Activated CD4-positive, alpha-beta T cell treated with anti-CD3 and anti-CD28 coated beads for 36 hours (primary cell): Measurements from ENCODE around the gene PTPRH. TPM values are rescaled to one million over a fixed set of nuclear protein-coding genes. Genes with fewer than 3 reads are reported as not detected.

Experiments
- ATAC-seq: fragments of 200-7000 bp; cut with Tn5 transposase; one replicate; pipeline ENCODE4 v1.10.0; 2021; ENCODE audit warnings: mild to moderate bottlenecking, moderate library complexity
- CTCF ChIA-PET: fragments of 350-600 bp; sonication (Branson Sonifier 250); formaldehyde crosslinking; loops from one replicate; lab custom pipeline; 2021; ENCODE audit warnings: antibody characterized with exemption; lab: Charles Lee
- POLR2A ChIA-PET: fragments of 350-600 bp; sonication (Branson Sonifier 250); formaldehyde crosslinking; loops from one replicate; lab custom pipeline; 2021; ENCODE audit warnings: antibody characterized with exemption, inconsistent platforms; lab: Charles Lee
- DNase-seq: peaks from one replicate; pipeline ENCODE4 v3.0.0-alpha.2; 2020
- H3K27ac Mint-ChIP-seq: one replicate; pipeline ENCODE4 v1.8.0; 2021; ENCODE audit warnings: mixed read lengths
- H3K27me3 Mint-ChIP-seq: one replicate; pipeline ENCODE4 v1.8.0; 2021; ENCODE audit warnings: mixed read lengths
- H3K36me3 Mint-ChIP-seq: one replicate; pipeline ENCODE4 v1.8.0; 2021; ENCODE audit warnings: low read depth, mixed read lengths
- H3K4me1 Mint-ChIP-seq: one replicate; pipeline ENCODE4 v1.8.0; 2021; ENCODE audit warnings: mixed read lengths
- H3K4me3 Mint-ChIP-seq: one replicate; pipeline ENCODE4 v1.8.0; 2021; ENCODE audit warnings: mild to moderate bottlenecking, moderate library complexity, mixed read lengths
- H3K9me3 Mint-ChIP-seq: one replicate; pipeline ENCODE4 v1.8.0; 2021; ENCODE audit warnings: low read depth, mixed read lengths
- intact Hi-C, 2 experiments: fragments of 100-400 bp; cut with DNase I in 1 of 2; cut with micrococcal nuclease in 1 of 2; formaldehyde crosslinking; loops; one replicate each; pipeline versions ENCODE4 v1.14.2 to v1.15.1; 2022 to 2024; cut with DNase I, micrococcal nuclease
- total RNA-seq, 2 experiments: library from RNA; stranded (reverse); gene quantifications; one replicate each; pipeline ENCODE4 v1.2.3, GENCODE V29; 2021

The PTPRH gene, protein sequence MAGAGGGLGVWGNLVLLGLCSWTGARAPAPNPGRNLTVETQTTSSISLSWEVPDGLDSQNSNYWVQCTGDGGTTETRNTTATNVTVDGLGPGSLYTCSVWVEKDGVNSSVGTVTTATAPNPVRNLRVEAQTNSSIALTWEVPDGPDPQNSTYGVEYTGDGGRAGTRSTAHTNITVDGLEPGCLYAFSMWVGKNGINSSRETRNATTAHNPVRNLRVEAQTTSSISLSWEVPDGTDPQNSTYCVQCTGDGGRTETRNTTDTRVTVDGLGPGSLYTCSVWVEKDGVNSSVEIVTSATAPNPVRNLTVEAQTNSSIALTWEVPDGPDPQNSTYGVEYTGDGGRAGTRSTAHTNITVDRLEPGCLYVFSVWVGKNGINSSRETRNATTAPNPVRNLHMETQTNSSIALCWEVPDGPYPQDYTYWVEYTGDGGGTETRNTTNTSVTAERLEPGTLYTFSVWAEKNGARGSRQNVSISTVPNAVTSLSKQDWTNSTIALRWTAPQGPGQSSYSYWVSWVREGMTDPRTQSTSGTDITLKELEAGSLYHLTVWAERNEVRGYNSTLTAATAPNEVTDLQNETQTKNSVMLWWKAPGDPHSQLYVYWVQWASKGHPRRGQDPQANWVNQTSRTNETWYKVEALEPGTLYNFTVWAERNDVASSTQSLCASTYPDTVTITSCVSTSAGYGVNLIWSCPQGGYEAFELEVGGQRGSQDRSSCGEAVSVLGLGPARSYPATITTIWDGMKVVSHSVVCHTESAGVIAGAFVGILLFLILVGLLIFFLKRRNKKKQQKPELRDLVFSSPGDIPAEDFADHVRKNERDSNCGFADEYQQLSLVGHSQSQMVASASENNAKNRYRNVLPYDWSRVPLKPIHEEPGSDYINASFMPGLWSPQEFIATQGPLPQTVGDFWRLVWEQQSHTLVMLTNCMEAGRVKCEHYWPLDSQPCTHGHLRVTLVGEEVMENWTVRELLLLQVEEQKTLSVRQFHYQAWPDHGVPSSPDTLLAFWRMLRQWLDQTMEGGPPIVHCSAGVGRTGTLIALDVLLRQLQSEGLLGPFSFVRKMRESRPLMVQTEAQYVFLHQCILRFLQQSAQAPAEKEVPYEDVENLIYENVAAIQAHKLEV
- total RNA-seq: not detected

- ChIA-PET CTCF (no interaction called here), POLR2A (interaction anchor here (0.5 kb wide), 1 partner anchor 16 kb away, joined by 4 read pairs; no protein-coding TSS in a partner anchor)
- no peak for ATAC-seq
- Mint-ChIP-seq H3K36me3 (peaks cover 3% of the 10 kb centered on the region), H3K4me3 (no peak within 1 kb of the TSS), H3K4me1 (peaks cover 2% of the 10 kb centered on the region), H3K9me3 (peaks cover 5% of the 10 kb centered on the region), H3K27ac (no peak within 1 kb of the TSS), H3K27me3 (peaks cover 26% of the 10 kb centered on the region)
- intact Hi-C loops: no loop called here
- no peak for DNase-seq
Observed at GRCh38 chr19:55208880-55209692, at the start of gene PTPRH. Gene PTPRH, minus strand, starts transcription at chr19:55209501. Its CDS starts 68 bp downstream, at chr19:55209433.

DNA sequence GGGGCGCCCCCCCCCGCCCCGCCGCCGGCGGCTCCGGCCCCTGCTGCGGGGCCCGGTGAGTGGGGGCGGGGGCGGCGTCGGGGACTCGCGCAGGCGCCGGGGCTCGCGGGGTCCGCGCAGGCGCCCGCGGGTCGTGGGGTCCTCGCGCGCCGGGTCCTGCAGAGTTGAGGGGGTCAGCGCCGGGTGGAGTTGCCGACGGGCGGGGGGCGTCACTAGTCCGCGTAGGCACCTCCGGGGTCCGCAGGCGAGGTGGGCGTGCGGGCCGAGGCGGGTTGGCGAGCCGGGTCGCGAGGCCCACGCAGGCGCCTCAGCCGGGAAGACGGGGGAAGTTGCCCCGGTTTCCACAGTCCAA, 49.2 kb upstream of the PTPRH start:
- intact Hi-C loops: loop anchor here (2.0 to 10.0 kb wide), 10 partner anchors 42 to 1056 kb away; partner anchors contain the start of genes ZNF580 (in 2 of the 2), ZNF581 (in 2 of the 2), KMT5C (in 1 of the 2) and RPS9 (in 1 of the 2)
- Mint-ChIP-seq H3K9me3 (no peaks in the 10 kb centered on the region), H3K27me3 (no peaks in the 10 kb centered on the region), H3K4me3 (peak overlapping the region; percentile 95), H3K4me1 (peaks cover 25% of the 10 kb centered on the region), H3K36me3 (peaks cover 43% of the 10 kb centered on the region), H3K27ac (no peak overlapping the region)
- ATAC-seq: no peak
- peak; percentile 65 for DNase-seq
- POLR2A ChIA-PET: interaction anchor here (1.4 to 1.8 kb wide), 2 partner anchors 22 to 126 kb away, joined by 6 to 10 read pairs; partner anchors contain the start of genes HSPBP1 and TMEM238
- CTCF ChIA-PET: interaction anchor here (0.6 to 0.9 kb wide), 2 partner anchors 22 to 245 kb away, joined by 3 read pairs; partner anchors contain the start of gene HSPBP1

DNA sequence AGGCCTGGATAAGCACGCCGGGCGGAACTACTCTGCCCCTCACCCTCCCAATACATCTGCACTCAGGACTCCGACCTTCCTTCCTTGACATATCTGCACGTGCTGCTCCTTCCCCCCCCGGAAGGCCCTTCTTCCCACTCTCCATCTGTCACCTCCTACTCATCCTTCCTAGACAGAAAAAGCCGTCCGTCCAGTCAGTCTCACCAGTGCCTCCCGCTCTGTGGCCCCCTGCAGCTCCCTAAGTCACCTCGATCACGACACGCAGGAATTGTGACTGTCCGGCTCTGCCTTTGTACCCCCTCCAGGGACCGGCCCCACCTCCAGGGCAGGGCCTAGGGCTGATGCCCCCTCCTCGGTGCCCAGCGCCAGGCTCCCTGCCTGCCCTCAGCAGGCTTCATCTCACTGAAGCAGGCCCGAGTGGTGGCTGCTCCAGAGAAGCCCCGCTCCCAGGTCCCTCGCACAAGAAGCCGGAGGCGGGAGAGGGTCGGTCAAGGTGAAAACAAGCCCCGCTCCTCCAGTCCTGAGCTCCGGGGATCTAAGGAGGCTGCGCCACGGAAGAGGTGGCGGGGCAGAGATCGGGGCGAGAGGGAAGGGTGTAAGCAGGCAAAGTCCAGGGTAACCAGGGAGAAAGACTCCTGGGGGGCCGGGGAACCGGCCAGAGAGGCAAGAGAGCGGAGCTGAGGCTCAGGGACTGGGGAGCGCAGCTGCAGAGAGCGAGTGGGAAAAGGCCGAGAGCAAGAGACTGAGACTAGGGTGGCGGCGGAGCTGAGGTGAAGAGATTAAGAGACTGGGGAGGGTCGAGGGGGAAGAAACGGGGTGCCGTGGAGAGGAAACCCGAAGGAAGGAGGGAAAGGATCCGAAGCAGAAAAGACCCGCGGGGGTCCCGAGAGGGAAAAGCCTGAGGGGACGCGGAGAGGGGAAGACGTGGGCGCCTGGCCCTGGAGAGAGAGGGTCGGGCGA, 48.4 kb upstream of the PTPRH start:
- intact Hi-C loops: loop anchor here (2.0 to 10.0 kb wide), 10 partner anchors 41 to 1057 kb away; partner anchors contain the start of genes ZNF580 (in 2 of the 2), ZNF581 (in 2 of the 2), KMT5C (in 1 of the 2) and RPS9 (in 1 of the 2)
- H3K36me3 Mint-ChIP-seq: peaks cover 46% of the 10 kb centered on the region
- no peaks in the 10 kb centered on the region for H3K27me3 Mint-ChIP-seq
- ATAC-seq (no peak), DNase-seq (peak; percentile 55)
- CTCF ChIA-PET: interaction anchor here (0.6 to 0.7 kb wide), 2 partner anchors 22 to 213 kb away, joined by 3 read pairs; partner anchors contain the start of gene HSPBP1
- peaks cover 32% of the 10 kb centered on the region for H3K4me1 Mint-ChIP-seq
- H3K27ac Mint-ChIP-seq: peak overlapping the region; percentile 98
- POLR2A ChIA-PET: interaction anchor here (0.6 to 1.5 kb wide), 3 partner anchors 22 to 240 kb away, joined by 3 to 6 read pairs (median 3); partner anchors contain the start of gene KMT5C
- peak overlapping the region; percentile 95 for H3K4me3 Mint-ChIP-seq
- no peaks in the 10 kb centered on the region for H3K9me3 Mint-ChIP-seq

DNA sequence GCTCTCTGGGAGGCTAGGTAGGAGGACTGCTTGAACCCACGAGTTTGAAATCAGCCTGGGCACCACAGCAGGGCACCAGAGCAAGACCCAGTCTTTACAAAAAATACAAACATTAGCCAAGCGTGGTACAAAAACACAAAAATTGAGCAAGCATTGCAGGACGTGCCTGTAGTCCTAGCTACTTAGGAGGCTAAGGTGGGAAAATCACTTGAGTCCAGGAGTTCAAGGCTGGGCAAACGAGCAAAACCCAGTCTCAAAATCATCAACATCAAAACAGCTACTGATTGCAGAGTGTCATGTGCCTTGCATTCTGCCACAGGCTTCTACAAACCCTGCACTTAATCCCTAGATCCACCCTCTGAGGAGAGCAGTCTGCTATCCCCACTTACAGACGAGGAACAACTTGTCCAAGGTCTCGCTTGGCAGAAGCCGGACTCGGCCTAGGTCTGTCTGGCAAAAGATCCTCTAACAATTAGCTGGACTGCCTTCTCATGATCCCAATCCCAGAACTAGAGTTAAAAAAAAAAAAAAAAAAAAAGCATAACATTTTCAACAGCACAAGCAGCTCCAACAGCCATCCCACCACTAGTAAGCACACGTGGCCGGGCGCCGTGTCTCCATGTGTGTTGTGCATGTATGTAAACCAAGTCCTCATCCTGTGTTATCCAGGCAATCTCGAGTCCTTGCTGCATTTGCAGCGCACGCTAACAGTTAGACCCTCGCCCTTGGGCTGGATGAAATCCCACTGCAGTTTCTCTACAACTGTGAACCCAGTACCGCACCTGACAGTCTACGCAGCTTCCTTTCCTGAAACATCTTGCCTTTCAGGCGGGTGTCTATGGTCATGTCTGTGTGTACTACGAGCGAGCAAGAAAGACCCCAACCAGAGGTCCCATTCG, 47.5 kb upstream of the PTPRH start:
- Mint-ChIP-seq H3K9me3 (no peaks in the 10 kb centered on the region), H3K4me3 (peak overlapping the region; percentile 95), H3K27ac (peak overlapping the region; percentile 98), H3K27me3 (no peaks in the 10 kb centered on the region), H3K4me1 (peaks cover 41% of the 10 kb centered on the region), H3K36me3 (peaks cover 48% of the 10 kb centered on the region)
- CTCF ChIA-PET: interaction anchor here (1.5 to 2.2 kb wide), 2 partner anchors 23 to 36 kb away, joined by 4 to 6 read pairs; partner anchors contain the start of gene HSPBP1
- intact Hi-C loops: loop anchor here (5.0 to 10.0 kb wide), 4 partner anchors 385 to 1058 kb away; partner anchors contain the start of genes ZNF580 (in 2 of the 2), ZNF581 (in 2 of the 2), RPS9 (in 1 of the 2) and ZNF787 (in 1 of the 2)
- ATAC-seq (no peak), DNase-seq (peak; percentile 53)
- POLR2A ChIA-PET: interaction anchor here (0.6 to 1.5 kb wide), 4 partner anchors 23 to 241 kb away, joined by 3 to 6 read pairs (median 3); partner anchors contain the start of gene KMT5C

DNA sequence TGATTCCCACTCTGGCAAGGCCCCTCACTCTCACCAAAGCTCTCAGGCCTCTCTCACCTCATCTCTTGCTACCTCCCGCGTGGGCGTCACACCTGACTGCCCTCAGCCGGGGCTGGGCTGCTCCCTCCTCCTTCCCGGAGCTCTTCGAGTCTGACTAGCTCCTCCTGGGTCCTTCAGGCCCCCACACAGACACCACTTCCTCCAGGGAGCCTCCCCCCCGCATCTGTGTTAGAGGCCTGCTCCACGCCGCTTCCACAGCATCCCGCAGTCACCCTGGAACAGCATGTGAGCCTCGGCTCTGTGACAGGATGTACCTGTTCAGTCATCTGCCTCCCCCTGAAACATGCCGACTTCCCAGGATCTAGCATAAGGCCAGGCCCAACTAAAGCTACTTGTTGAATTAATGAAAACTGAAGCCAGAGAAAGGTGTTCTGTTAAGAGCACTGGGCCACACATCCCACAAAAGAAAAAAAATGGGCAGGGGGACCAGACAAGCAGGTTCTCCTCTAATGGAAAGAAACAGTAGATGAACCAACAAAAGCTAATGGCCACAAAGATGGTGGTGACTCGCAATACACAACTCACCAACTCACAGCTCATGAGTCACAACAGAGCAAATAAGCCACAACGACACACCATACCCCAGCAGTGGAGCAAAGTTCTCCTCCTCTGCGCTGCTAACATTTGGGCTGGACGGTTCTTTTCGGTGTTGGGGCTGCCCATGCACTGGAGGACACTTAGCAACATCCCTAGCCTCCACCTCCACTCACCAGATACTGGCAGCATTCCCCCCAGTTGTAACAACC, 46.5 kb upstream of the PTPRH start:
- DNase-seq: peak; percentile 85
- Mint-ChIP-seq H3K9me3 (no peaks in the 10 kb centered on the region), H3K4me3 (peak overlapping the region; percentile 95), H3K27me3 (no peaks in the 10 kb centered on the region), H3K4me1 (peaks cover 51% of the 10 kb centered on the region), H3K27ac (peak overlapping the region; percentile 98), H3K36me3 (peaks cover 57% of the 10 kb centered on the region)
- POLR2A ChIA-PET: interaction anchor here (0.6 to 2.2 kb wide), 8 partner anchors 25 to 318 kb away, joined by 3 to 12 read pairs (median 3); partner anchors contain the start of genes HSPBP1 and TMEM238
- CTCF ChIA-PET: interaction anchor here (0.8 to 2.2 kb wide), 3 partner anchors 24 to 114 kb away, joined by 3 to 6 read pairs (median 4); partner anchors contain the start of gene HSPBP1
- peak; percentile 24 for ATAC-seq
- intact Hi-C loops: loop anchor here (2.0 to 10.0 kb wide), 5 partner anchors 129 to 1059 kb away; partner anchors contain the start of genes ZNF580 (in 2 of the 2), ZNF581 (in 2 of the 2), RPL28 (in 1 of the 2) and RPS9 (in 1 of the 2)

- Mint-ChIP-seq H3K36me3 (peaks cover 60% of the 10 kb centered on the region), H3K27ac (peak overlapping the region; percentile 98), H3K4me1 (peaks cover 52% of the 10 kb centered on the region), H3K4me3 (peak overlapping the region; percentile 95), H3K27me3 (no peaks in the 10 kb centered on the region), H3K9me3 (no peaks in the 10 kb centered on the region)
- DNase-seq (no peak), ATAC-seq (no peak)
- intact Hi-C loops: loop anchor here (1.0 to 10.0 kb wide), 3 partner anchors 85 to 1060 kb away; partner anchors contain the start of genes KMT5C (in 1 of the 2), RPL28 (in 1 of the 2), TMEM238 (in 1 of the 2) and ZSCAN5A (in 1 of the 2)
- ChIA-PET POLR2A (interaction anchor here (0.5 to 2.2 kb wide), 4 partner anchors 26 to 152 kb away, joined by 3 to 12 read pairs (median 4); partner anchors contain the start of genes HSPBP1, KMT5C and TMEM238), CTCF (interaction anchor here (0.7 to 2.2 kb wide), 7 partner anchors 25 to 400 kb away, joined by 3 to 7 read pairs (median 4); partner anchors contain the start of gene HSPBP1)
Observed at GRCh38 chr19:55254625-55254977, 45.3 kb upstream of the PTPRH start.

DNA sequence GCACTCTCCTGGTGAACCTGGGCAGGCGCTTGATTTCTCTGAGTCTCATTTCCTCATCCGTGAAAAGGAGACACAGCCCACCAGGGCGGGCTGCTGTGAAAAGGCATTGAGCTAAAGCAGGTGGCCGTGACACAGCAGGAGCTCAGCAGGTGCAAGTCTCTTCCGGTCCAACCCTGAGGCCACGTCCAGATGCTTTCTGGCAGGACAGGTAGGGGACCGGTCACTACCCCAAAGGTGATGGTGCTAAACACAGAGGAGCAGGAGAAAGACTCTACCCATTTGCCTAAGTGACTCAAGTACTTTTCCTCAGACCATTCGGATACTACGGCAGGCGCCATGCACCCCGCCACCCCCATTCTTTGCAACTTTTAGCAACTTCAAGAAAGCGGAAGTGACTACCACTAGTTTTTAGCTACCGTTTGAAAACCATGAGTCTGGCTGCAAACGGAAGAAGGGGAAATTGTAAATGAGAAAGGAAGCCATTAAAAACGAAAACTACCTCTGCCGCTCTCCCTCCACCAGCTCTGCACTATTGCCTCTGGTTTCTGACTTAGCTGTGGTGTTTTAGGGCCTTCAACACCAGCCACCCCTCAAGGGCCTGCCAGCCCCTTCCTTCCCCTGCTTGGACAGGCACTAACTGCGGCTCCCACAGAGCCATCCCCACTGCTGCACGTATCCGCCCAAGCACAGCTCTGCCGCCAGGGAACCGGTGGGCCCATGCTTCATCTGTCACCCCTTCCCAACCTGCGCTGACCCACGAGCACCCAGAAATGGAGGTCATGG, 44.7 kb upstream of the PTPRH start:
- peak; percentile 77 for DNase-seq
- Mint-ChIP-seq H3K4me3 (peak overlapping the region; percentile 95), H3K27me3 (no peaks in the 10 kb centered on the region), H3K9me3 (no peaks in the 10 kb centered on the region), H3K36me3 (peaks cover 62% of the 10 kb centered on the region), H3K27ac (peak overlapping the region; percentile 98), H3K4me1 (peaks cover 50% of the 10 kb centered on the region)
- POLR2A ChIA-PET: interaction anchor here (0.5 to 2.2 kb wide), 5 partner anchors 8 to 805 kb away, joined by 3 to 12 read pairs (median 5); partner anchors contain the start of genes HSPBP1, KMT5C and LENG8
- ATAC-seq: peak; percentile 19
- intact Hi-C loops: loop anchor here (1.0 to 10.0 kb wide), 4 partner anchors 38 to 1061 kb away; partner anchors contain the start of genes KMT5C (in 1 of the 2), RPL28 (in 1 of the 2), TMEM238 (in 1 of the 2) and ZSCAN5A (in 1 of the 2)
- CTCF ChIA-PET: interaction anchor here (0.7 to 2.2 kb wide), 8 partner anchors 26 to 400 kb away, joined by 3 to 7 read pairs (median 4); partner anchors contain the start of genes HSPBP1 and KMT5C
